SU-DHL-6 (cell line): ENCODE results near the gene YLPM1.

Experiments used
- CTCF ChIP-seq: fragments of 200-600 bp; sonication (generic); IDR thresholded peaks from one replicate; pipeline ENCODE4 v1.5.1; 2017; ENCODE audit warnings: antibody characterized with exemption, mild to moderate bottlenecking, low read length, moderate library complexity; ENCODE audit not compliant: insufficient read depth, poor library complexity, severe bottlenecking
- EZH2phosphoT487 ChIP-seq: fragments of 200-600 bp; sonication (generic), shearing (Covaris generic); conservative IDR thresholded peaks from 2 replicates; pipeline ENCODE4 v1.6.1; 2018; ENCODE audit warnings: mild to moderate bottlenecking, antibody characterized with exemption, low read length, moderate library complexity, mixed read lengths

- no peak for TF ChIP-seq CTCF
- no peak for TF ChIP-seq EZH2phosphoT487
These were observed 102.0 kb downstream of the YLPM1 start for GRCh38 chr14:74865156-74865555.
